ENCODE data around the gene ANO3.
"Not testable (repeated sequence)": the region's sequence is repeated elsewhere in the genome, so short reads cannot be mapped to it uniquely, and the experiment has no call there.

GRCh38 chr11:26316372-26316771, 15.6 kb upstream of the ANO3 start:
- TF ChIP-seq CTCF, POLR2A (IDR thresholded peaks at IDR 0.05): not testable (repeated sequence)
